WTC11 (cell line): ENCODE results near the gene HMCN1. TPM values are rescaled to one million over a fixed set of nuclear protein-coding genes. Genes with fewer than 3 reads are reported as not detected.

ENCODE experiments used
- ATAC-seq: fragments of 200-7000 bp; cut with Tn5 transposase; 2 replicates; pipeline ENCODE4 v1.10.0; 2021; ENCODE audit warnings: mild to moderate bottlenecking, moderate library complexity
- CTCF ChIA-PET: fragments of 300-600 bp; sonication (Branson Sonifier 250); formaldehyde crosslinking; loops from one replicate; lab custom pipeline; 2021; ENCODE audit warnings: antibody characterized with exemption; lab: Charles Lee
- POLR2A ChIA-PET: fragments of 350-600 bp; sonication (Branson Sonifier 250); formaldehyde crosslinking; loops from one replicate; lab custom pipeline; 2021; ENCODE audit warnings: antibody characterized with exemption; lab: Charles Lee
- DNase-seq: peaks from one replicate; pipeline ENCODE4 v3.0.0; 2021; ENCODE audit warnings: low spot score
- H3K27ac Mint-ChIP-seq: 2 replicates; pipeline ENCODE4 v1.8.0; 2021; ENCODE audit warnings: mixed read lengths
- H3K27me3 Mint-ChIP-seq: 2 replicates; pipeline ENCODE4 v1.8.0; 2021; ENCODE audit warnings: low read depth, mild to moderate bottlenecking, moderate library complexity, mixed read lengths
- H3K36me3 Mint-ChIP-seq: 2 replicates; pipeline ENCODE4 v1.8.0; 2021; ENCODE audit warnings: mixed read lengths
- H3K4me1 Mint-ChIP-seq: 2 replicates; pipeline ENCODE4 v1.8.0; 2022; ENCODE audit warnings: mixed read lengths
- H3K4me3 Mint-ChIP-seq: 2 replicates; pipeline ENCODE4 v1.8.0; 2021; ENCODE audit warnings: mild to moderate bottlenecking, moderate library complexity, mixed read lengths
- H3K9me3 Mint-ChIP-seq: 2 replicates; pipeline ENCODE4 v1.8.0; 2021; ENCODE audit warnings: mixed read lengths
- ELF4 ChIP-seq: sonication (generic); formaldehyde crosslinking; IDR thresholded peaks from 2 replicates; pipeline ENCODE4 v1.8.1; 2022; ENCODE audit warnings: low read depth, mild to moderate bottlenecking, moderate library complexity, missing genetic modification reagents
- ESRRA ChIP-seq: sonication (generic); formaldehyde crosslinking; IDR thresholded peaks from 2 replicates; pipeline ENCODE4 v1.8.1; 2022; ENCODE audit warnings: mild to moderate bottlenecking, missing genetic modification reagents, borderline replicate concordance
- ETV6 ChIP-seq: sonication (generic); formaldehyde crosslinking; IDR thresholded peaks from 2 replicates; pipeline ENCODE4 v1.8.1; 2022; ENCODE audit warnings: mild to moderate bottlenecking, missing genetic modification reagents
- FOXJ3 ChIP-seq: sonication (generic); formaldehyde crosslinking; IDR thresholded peaks from 2 replicates; pipeline ENCODE4 v1.9.0; 2021; ENCODE audit warnings: missing genetic modification reagents, mild to moderate bottlenecking, borderline replicate concordance
- NFYB ChIP-seq: sonication (generic); formaldehyde crosslinking; conservative IDR thresholded peaks from 2 replicates; pipeline ENCODE4 v1.8.0; 2022; ENCODE audit warnings: low read depth, missing genetic modification reagents
- RORB ChIP-seq: fragments of 250-450 bp; sonication (Bioruptor Pico); IDR thresholded peaks from 2 replicates; pipeline ENCODE4 v1.9.0; 2021; ENCODE audit warnings: mild to moderate bottlenecking
- TCF7 ChIP-seq: sonication (generic); formaldehyde crosslinking; IDR thresholded peaks from 2 replicates; pipeline ENCODE4 v1.8.0; 2022; ENCODE audit warnings: mild to moderate bottlenecking, low read depth, missing genetic modification reagents, moderate library complexity
- ZNF121 ChIP-seq: sonication (generic); formaldehyde crosslinking; IDR thresholded peaks from 2 replicates; pipeline ENCODE4 v1.8.0; 2023; ENCODE audit warnings: missing genetic modification reagents
- ZNF219 ChIP-seq: sonication (generic); formaldehyde crosslinking; IDR thresholded peaks from 2 replicates; pipeline ENCODE4 v1.8.0; 2023; ENCODE audit warnings: missing genetic modification reagents, mild to moderate bottlenecking, borderline replicate concordance
- ZNF281 ChIP-seq: sonication (generic); formaldehyde crosslinking; IDR thresholded peaks from 2 replicates; pipeline ENCODE4 v1.8.0; 2023; ENCODE audit warnings: mild to moderate bottlenecking, missing genetic modification reagents
- ZNF423 ChIP-seq: fragments of 250-450 bp; sonication (Bioruptor Pico); IDR thresholded peaks from 2 replicates; pipeline ENCODE4 v2.1.2; 2022; ENCODE audit warnings: mild to moderate bottlenecking, moderate library complexity
- ZNF512 ChIP-seq: sonication (generic); formaldehyde crosslinking; IDR thresholded peaks from 2 replicates; pipeline ENCODE4 v1.8.1; 2022; ENCODE audit warnings: missing genetic modification reagents, borderline replicate concordance
- ZNF671 ChIP-seq: fragments of 250-450 bp; sonication (Bioruptor Pico); IDR thresholded peaks from 2 replicates; pipeline ENCODE4 v1.8.0; 2021; ENCODE audit warnings: mild to moderate bottlenecking
- total RNA-seq: library from RNA; stranded (reverse); gene quantifications from 3 replicates; pipeline ENCODE4 v1.2.3, GENCODE V29; 2021
- TF ChIP-seq, protein P1 (sequence below): fragments of 250-450 bp; sonication (Bioruptor Pico); IDR thresholded peaks from 2 replicates; pipeline ENCODE4 v1.9.0; 2021; ENCODE audit warnings: mild to moderate bottlenecking
- TF ChIP-seq, protein P2 (sequence below): fragments of 250-450 bp; sonication (Bioruptor Pico); IDR thresholded peaks from 2 replicates; pipeline ENCODE4 v1.9.0; 2021; ENCODE audit warnings: mild to moderate bottlenecking

Gene HMCN1
- total RNA-seq, 1 experiment from 2014 or later = 5.6 TPM

GRCh38 chr1:186234976-186235686 lies 500.9 kb downstream of the HMCN1 start:
- no peak for TF ChIP-seq ELF4 (CRISPR knock-in tag)
- no peak for TF ChIP-seq ZNF512 (CRISPR knock-in tag)
- TF ChIP-seq FOXJ3 (CRISPR knock-in tag) = no peak
- H3K4me3 Mint-ChIP-seq = no peak overlapping the region
- H3K27ac Mint-ChIP-seq = no peak overlapping the region
- ChIA-PET CTCF (no interaction called here), POLR2A (no interaction called here)
- DNase-seq = no peak
- ATAC-seq = no peak
- no peaks in the 10 kb centered on the region for H3K27me3 Mint-ChIP-seq
- H3K36me3 Mint-ChIP-seq = no peaks in the 10 kb centered on the region
- peaks cover 10% of the 10 kb centered on the region for H3K9me3 Mint-ChIP-seq
- H3K4me1 Mint-ChIP-seq = no peaks in the 10 kb centered on the region

- no peak overlapping the region for H3K4me3 Mint-ChIP-seq
- peaks cover 10% of the 10 kb centered on the region for H3K9me3 Mint-ChIP-seq
- H3K27me3 Mint-ChIP-seq = no peaks in the 10 kb centered on the region
- TF ChIP-seq ZNF219 (CRISPR knock-in tag) = no peak
- TF ChIP-seq RORB (CRISPR knock-in tag) = no peak
- TF ChIP-seq ZNF423 (CRISPR knock-in tag) = no peak
- TF ChIP-seq ESRRA (CRISPR knock-in tag) = no peak
- TF ChIP-seq ETV6 (CRISPR knock-in tag) = no peak
- no peak overlapping the region for H3K27ac Mint-ChIP-seq
- H3K36me3 Mint-ChIP-seq = no peaks in the 10 kb centered on the region
- H3K4me1 Mint-ChIP-seq = no peaks in the 10 kb centered on the region
- ChIA-PET POLR2A (no interaction called here), CTCF (no interaction called here)
- ATAC-seq (no peak), DNase-seq (no peak)
These were observed 501.5 kb downstream of the HMCN1 start for GRCh38 chr1:186235696-186236095.

DNA sequence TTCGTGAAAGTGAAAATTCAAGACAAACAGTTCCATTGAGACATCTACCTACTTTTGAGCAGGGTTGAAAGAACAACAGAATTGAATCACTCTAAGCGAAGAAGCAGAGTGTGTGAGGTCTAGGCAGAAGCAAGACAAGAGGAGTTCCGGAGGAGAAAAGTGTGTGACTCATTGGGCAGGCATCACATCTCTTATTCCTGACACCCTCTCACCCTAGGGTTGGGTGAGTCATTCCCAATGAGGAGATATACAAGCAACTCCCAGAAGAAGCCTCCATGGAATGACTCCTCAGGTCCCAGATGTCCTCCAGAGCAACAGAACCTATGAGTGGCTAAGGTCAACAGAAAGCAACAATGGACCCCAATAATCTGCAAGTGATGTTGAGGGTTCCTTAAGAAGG lies 502.7 kb downstream of the HMCN1 start:
- H3K4me3 Mint-ChIP-seq = no peak overlapping the region
- TF ChIP-seq, protein P1, sequence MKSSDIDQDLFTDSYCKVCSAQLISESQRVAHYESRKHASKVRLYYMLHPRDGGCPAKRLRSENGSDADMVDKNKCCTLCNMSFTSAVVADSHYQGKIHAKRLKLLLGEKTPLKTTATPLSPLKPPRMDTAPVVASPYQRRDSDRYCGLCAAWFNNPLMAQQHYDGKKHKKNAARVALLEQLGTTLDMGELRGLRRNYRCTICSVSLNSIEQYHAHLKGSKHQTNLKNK (CRISPR knock-in tag) = no peak
- TF ChIP-seq TCF7 (CRISPR knock-in tag) (no peak), NFYB (CRISPR knock-in tag) (no peak), ZNF281 (CRISPR knock-in tag) (no peak), ZNF671 (CRISPR knock-in tag) (no peak), ZNF512 (CRISPR knock-in tag) (no peak), ZNF121 (CRISPR knock-in tag) (no peak)
- TF ChIP-seq, protein P2, sequence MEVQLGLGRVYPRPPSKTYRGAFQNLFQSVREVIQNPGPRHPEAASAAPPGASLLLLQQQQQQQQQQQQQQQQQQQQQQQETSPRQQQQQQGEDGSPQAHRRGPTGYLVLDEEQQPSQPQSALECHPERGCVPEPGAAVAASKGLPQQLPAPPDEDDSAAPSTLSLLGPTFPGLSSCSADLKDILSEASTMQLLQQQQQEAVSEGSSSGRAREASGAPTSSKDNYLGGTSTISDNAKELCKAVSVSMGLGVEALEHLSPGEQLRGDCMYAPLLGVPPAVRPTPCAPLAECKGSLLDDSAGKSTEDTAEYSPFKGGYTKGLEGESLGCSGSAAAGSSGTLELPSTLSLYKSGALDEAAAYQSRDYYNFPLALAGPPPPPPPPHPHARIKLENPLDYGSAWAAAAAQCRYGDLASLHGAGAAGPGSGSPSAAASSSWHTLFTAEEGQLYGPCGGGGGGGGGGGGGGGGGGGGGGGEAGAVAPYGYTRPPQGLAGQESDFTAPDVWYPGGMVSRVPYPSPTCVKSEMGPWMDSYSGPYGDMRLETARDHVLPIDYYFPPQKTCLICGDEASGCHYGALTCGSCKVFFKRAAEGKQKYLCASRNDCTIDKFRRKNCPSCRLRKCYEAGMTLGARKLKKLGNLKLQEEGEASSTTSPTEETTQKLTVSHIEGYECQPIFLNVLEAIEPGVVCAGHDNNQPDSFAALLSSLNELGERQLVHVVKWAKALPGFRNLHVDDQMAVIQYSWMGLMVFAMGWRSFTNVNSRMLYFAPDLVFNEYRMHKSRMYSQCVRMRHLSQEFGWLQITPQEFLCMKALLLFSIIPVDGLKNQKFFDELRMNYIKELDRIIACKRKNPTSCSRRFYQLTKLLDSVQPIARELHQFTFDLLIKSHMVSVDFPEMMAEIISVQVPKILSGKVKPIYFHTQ (CRISPR knock-in tag) = no peak
- TF ChIP-seq, all 79 proteins: peak for 0
- H3K27me3 Mint-ChIP-seq = no peaks in the 10 kb centered on the region
- peaks cover 10% of the 10 kb centered on the region for H3K9me3 Mint-ChIP-seq
- ATAC-seq = no peak
- CTCF ChIA-PET = interaction anchor here (0.8 kb wide), 1 partner anchor 138 kb away, joined by 4 read pairs; the partner anchor contains the start of gene TPR
- POLR2A ChIA-PET = no interaction called here
- no peaks in the 10 kb centered on the region for H3K36me3 Mint-ChIP-seq
- no peak for DNase-seq
- H3K27ac Mint-ChIP-seq = no peak overlapping the region
- H3K4me1 Mint-ChIP-seq = no peaks in the 10 kb centered on the region
